Skin epidermis (tissue), 12 donors: ENCODE data around the gene FGF10.

Experiments used
- H3K27ac ChIP-seq, 21 experiments: fragments of 200-600 bp; sonication (generic) in 11 of 21; one replicate each; pipeline ENCODE4 v1.5.0; 2020; ENCODE audit warnings: mild to moderate bottlenecking in 3 of 21, inconsistent platforms in 2 of 21, moderate library complexity in 2 of 21
- H3K4me3 ChIP-seq, 7 experiments: fragments of 200-600 bp; sonication (generic) in 2 of 7; one replicate each; pipeline ENCODE4 v1.5.0; 2020; ENCODE audit warnings: inconsistent platforms in 2 of 7, mild to moderate bottlenecking in 2 of 7, moderate library complexity in 1 of 7

FGF10 gene

GRCh38 chr5:44267909-44268308 is 121.3 kb downstream of the FGF10 start:
- no peak overlapping the region for H3K4me3 ChIP-seq
- H3K27ac ChIP-seq, result no peak overlapping the region

GRCh38 chr5:44266882-44267576 is 122.2 kb downstream of the FGF10 start:
- H3K4me3 ChIP-seq, result no peak overlapping the region

GRCh38 chr5:44265713-44266112 is 123.5 kb downstream of the FGF10 start:
- Histone ChIP-seq H3K27ac (no peak overlapping the region), H3K4me3 (no peak overlapping the region)

More at GRCh38 chr5:44266882-44267576, 122.2 kb downstream of the FGF10 start:
- H3K27ac ChIP-seq, result no peak overlapping the region

- Histone ChIP-seq H3K4me3 (no peak overlapping the region), H3K27ac (no peak overlapping the region)
These were observed 128.4 kb downstream of the FGF10 start for GRCh38 chr5:44260793-44261192.

- H3K27ac ChIP-seq, result no peak overlapping the region
These were observed 131.4 kb downstream of the FGF10 start for GRCh38 chr5:44257653-44258365.

GRCh38 chr5:44257221-44257620 is 132.0 kb downstream of the FGF10 start:
- Histone ChIP-seq H3K4me3 (no peak overlapping the region), H3K27ac (no peak overlapping the region)

More at GRCh38 chr5:44257653-44258365, 131.4 kb downstream of the FGF10 start:
- no peak overlapping the region for H3K4me3 ChIP-seq
